ENCODE results near the gene NEGR1. TPM values are rescaled to one million over a fixed set of nuclear protein-coding genes. Genes with fewer than 3 reads are reported as not detected.
A peak's percentile ranks its signal among the peaks of the same experiment; 100 is the strongest.

Gene NEGR1
- total RNA-seq, 4 donors from 2014 or later: 14.5 to 50.8 (median 29.1) TPM

GRCh38 chr1:71861022-71861421 lies 421.3 kb downstream of the NEGR1 start:
- DNase-seq (ENCODE audit: low spot score) (no peak), ATAC-seq (ENCODE audit: low FRiP score) (peak; percentile 37)
- TF ChIP-seq CTCF (IDR thresholded peaks at IDR 0.05): no peak

DNA sequence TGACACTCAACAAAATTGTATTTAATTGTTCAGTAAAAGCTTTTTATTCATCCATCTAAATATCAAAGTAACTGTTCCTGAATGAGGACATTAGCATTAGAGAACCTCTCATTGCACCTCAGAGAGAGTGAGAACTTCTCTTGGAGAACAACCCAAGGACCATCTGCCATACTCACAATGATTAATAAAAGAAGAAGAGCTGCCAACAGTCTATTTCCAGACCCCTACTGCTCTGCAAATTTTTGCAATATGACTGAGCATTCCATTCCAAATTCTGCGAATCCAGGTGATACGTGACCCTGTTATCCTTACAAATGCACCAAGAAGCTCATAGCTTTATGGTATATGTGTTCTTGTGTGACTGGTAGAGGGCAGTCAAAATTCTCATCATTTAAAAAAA lies 422.5 kb downstream of the NEGR1 start:
- no peak for ATAC-seq (ENCODE audit: low FRiP score)
- DNase-seq (ENCODE audit: low spot score): no peak
- TF ChIP-seq CTCF (IDR thresholded peaks at IDR 0.05): no peak

- DNase-seq (ENCODE audit: low spot score) (no peak), ATAC-seq (ENCODE audit: low FRiP score) (peak; percentile 64)
- no peak for TF ChIP-seq CTCF (IDR thresholded peaks at IDR 0.05)
Observed at GRCh38 chr1:71857862-71858261, 424.5 kb downstream of the NEGR1 start.

DNA sequence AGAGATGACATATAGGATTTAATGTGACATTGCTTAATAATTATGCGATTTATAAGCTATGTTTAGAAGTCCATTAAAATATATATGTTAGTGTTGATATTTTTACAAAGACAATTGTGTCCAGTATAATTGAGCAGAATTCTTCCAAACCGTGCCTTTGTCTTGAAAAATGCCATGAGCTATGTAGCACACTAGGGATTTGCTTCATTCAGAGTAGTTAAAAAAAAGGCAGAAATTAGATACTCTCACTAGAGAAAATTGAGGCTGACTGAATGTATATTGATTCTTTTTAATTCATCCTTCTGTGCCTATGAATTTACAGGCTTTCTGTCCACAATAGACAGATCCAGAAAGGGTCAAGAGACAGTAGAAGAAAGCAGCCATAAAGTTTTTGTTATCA lies 429.0 kb downstream of the NEGR1 start:
- no peak for ATAC-seq (ENCODE audit: low FRiP score)
- no peak for TF ChIP-seq CTCF (IDR thresholded peaks at IDR 0.05)
- DNase-seq (ENCODE audit: low spot score): no peak

DNA sequence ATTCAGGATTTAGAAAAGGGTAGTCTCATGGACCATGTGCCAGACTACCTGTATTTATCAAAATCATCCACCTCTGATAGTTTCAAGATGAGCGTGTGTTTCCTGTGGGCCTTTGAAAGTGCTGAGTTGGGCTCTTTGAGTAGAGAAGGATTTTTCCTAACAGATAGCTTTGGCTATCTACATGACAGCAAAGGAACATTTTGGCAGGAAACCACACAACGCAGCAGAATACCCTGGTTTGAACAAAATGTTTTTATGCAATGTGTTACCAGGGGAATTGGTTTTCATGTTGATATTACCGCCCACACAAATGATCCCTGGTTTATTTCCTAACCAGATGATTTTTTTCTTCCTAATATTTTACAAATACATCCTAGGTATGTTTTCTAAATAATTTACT lies 431.4 kb downstream of the NEGR1 start:
- TF ChIP-seq CTCF (IDR thresholded peaks at IDR 0.05): no peak
- DNase-seq (ENCODE audit: low spot score): no peak
- ATAC-seq (ENCODE audit: low FRiP score): peak; percentile 86

GRCh38 chr1:71850515-71850914 lies 431.8 kb downstream of the NEGR1 start:
- DNase-seq (ENCODE audit: low spot score): no peak
- TF ChIP-seq CTCF (IDR thresholded peaks at IDR 0.05): no peak
- ATAC-seq (ENCODE audit: low FRiP score): peak; percentile 10

GRCh38 chr1:71843012-71843411 lies 439.3 kb downstream of the NEGR1 start:
- DNase-seq (ENCODE audit: low spot score) (no peak), ATAC-seq (ENCODE audit: low FRiP score) (no peak)
- TF ChIP-seq CTCF (IDR thresholded peaks at IDR 0.05): no peak
